GM08714 (cell line): ENCODE results near the gene TNS1.
"Not testable (repeated sequence)": the region's sequence is repeated elsewhere in the genome, so short reads cannot be mapped to it uniquely, and the experiment has no call there.

Experiments
- H3K4me3 ChIP-seq: fragments of 200-500 bp; sonication (Bioruptor generic); 2 replicates; pipeline ENCODE4 v1.5.1; 2014; ENCODE audit warnings: mild to moderate bottlenecking, low read length, inconsistent platforms
- ZNF274 ChIP-seq: IDR thresholded peaks from 2 replicates; pipeline ENCODE4 v1.6.1; 2012; ENCODE audit warnings: mild to moderate bottlenecking, low read depth, low read length

The TNS1 gene

DNA sequence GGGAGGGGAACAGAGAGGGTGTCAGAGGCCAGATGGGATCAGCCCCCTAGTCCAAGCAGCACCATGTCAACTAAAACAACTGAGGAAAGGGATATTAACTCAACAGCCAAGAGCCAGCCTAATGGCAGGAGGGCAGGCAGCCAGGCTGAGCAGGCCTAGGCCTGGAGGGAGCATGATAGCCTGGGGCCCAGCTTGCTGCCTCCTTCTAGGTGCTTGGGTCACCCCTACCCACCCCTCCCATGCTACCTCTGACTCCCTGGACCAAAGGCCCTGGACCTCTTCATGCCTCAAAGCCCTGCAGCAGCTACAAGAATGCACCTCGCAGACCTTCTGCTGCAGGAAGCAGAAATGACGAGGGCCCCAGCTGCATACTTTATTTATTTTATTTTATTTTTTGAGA is 22.1 kb upstream of the TNS1 start:
- TF ChIP-seq ZNF274: no peak
- H3K4me3 ChIP-seq: no peak overlapping the region

DNA sequence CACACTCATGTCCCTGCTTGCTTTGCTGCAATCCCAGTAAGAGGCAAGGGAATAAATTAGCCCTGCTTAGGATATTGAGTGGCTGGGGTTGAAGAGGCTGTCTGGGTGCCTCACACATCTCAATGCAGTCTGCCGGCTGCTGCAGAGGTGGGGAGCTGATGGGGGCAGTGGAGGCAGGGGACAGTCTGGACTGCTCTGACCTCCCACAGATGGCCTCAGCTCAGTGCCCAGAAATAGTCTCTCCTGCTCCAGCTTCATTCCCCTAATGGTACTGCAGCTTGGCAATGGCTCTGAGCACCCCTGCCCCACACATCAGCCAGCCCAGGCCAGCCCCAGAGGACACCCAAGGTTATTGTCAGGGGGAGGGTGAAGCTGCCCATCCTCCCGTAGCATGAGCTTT is 21.5 kb upstream of the TNS1 start:
- H3K4me3 ChIP-seq: no peak overlapping the region
- TF ChIP-seq ZNF274: no peak

DNA sequence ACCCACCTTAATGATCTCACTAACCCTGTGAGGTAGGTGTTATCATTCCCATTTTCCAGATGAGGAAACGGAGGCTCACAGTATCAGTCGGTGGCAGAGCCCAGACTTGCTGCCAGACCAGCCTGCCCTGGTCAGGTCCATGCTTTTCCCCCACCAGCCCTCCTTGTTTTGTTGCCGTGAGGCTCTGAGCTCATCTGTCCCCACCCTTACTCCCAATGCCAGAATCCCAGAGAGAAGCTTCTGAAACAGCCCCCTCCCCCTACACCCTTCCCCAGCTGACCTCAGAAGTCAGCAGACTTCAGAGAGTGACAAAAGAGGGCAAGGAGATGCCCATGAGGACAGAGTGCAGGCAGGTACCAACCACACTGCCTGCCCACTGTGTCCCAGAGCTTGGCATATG is 20.8 kb upstream of the TNS1 start:
- TF ChIP-seq ZNF274: no peak
- no peak overlapping the region for H3K4me3 ChIP-seq

DNA sequence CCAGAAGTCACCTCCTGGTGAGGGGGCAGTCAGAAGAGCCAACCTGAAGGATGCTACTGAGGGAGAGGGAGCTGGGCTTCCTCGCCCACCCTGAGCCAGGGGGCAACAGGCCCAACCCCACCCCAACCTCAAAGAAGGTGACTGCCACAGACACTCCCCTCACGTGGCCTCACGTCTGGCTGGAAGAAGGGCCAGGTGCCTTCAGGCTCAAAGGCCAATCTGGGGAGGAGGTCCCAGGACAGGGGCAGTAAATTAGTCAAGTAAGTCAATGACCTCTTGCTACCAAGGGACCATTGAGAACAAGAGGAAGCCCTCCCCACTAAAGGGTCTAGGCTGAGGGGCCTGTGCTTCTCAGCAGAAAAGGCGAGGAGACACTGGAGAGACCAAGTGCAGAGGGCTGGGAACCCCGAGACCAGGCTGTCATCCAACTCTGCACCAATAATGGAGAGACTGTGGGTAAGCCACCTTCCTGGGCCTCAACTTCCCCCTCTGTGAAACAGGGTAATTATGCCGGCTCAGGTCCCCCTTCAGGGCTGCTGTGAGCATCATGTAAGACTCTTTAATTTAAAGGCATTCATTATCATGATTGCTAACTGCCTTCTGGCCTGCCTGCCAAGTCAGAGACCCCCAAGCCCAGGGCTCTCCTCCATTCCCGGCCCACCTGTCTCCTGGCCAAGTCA is 20.2 kb upstream of the TNS1 start:
- H3K4me3 ChIP-seq: no peak overlapping the region
- TF ChIP-seq ZNF274: no peak

DNA sequence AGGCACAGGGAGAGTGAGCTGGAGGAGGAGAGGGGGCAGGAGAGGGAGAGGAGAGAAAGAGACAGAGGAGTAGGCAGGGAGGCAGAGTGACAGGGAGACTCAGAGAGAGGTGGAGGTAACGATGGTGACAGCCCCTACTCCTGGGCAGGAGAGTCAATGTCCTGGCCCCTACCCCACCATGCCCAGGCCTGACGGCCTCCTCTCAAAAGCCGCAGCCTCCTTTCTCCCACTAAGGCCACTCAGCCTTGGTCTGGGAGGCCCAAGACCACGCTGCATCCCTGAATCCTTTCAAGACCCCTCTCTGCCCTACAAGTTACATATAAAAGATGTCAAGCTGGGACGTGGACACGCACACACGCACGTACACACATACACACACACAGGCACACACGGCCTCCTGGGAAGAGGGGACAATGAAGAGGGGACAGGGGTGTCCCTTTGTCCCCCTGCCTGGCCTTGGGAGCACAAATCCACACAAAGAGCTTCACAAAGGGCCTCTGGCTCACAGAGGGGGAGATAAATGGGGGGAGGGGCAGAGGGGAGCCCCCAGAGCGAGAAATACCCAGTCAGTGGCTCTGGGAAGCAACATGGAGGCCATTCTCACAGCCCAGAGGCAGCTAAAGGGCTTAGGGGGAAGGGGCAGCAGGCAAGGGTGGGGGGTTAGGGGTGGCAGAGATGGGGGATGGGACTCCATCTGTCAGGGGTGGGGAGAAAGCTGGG is 19.5 kb upstream of the TNS1 start:
- no peak overlapping the region for H3K4me3 ChIP-seq
- no peak for TF ChIP-seq ZNF274

DNA sequence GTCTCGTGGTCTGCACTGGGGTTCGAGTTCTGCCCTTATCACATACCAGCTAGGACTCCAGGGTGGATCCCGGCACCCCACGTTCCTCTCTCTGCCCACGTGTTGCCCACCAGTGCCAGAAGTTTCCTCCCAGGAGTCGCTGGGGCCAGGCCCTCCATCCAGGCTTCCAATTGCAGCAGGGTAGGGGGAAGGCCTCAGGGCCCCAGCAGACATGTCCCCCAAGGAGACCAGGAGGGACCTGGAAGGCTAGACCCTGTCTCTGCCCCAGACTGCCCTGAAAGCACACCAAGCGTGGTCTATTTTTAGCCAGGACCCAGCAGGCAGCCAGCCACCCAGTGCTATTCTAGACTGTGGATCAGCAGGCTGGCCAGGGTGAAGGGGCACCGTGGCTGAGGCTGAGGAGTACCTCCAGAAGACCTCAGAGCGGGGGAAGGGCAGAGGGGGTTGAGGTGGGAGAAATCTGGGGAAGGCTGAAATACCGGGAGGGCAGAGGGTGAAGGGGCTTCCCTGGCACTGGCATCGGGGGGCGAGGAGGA is 18.8 kb upstream of the TNS1 start:
- no peak for TF ChIP-seq ZNF274

DNA sequence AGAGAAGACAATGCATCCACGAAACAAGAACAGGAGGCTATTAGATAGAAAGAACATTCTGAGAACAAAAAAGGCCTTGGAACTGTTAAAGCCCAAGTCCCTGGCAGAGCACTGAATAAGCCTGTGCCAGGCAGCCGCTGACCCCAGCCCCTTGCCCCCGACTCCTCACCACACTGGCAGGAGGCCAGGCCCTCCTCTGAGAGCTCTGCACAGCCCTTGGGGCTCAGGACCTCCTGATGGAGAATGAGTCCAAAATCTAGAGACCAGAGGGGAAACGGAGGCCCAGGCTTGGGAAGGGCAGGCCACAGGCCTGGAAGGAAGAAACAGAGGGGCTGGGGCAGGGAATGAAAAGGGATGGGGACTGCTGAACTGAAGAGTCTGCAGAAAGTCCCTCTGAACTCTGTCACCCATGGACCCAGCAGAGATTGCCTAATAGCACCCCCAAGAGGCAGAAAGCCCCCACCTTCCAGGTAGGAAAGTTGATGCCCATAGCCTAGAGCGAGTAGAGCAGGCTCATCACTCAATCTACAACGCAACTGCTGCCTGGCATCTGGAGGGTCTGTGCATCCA is 18.3 kb upstream of the TNS1 start:
- H3K4me3 ChIP-seq: no peak overlapping the region
- TF ChIP-seq ZNF274: no peak

More for the DNA sequence above, 18.8 kb upstream of the TNS1 start:
- H3K4me3 ChIP-seq: no peak overlapping the region

DNA sequence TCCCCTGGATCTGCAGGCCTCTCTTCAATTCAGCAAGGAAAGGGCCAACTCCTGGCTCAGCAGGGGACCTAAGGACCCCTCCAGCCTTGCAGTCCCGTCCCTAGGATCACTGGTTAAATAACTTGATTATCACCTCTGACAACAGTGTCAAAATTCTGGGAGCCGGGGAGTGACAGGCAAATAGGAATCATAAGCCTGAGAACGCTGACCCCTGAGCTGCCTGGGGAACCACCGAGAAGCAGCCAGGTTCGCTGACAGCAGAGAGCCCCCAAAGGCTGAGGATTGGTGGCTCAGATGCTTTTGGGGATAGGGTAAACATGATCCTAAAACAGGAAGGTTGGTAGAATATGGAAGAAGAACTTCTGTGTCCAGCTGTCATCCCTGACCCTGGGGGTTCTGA is 17.5 kb upstream of the TNS1 start:
- H3K4me3 ChIP-seq: no peak overlapping the region
- TF ChIP-seq ZNF274: no peak

DNA sequence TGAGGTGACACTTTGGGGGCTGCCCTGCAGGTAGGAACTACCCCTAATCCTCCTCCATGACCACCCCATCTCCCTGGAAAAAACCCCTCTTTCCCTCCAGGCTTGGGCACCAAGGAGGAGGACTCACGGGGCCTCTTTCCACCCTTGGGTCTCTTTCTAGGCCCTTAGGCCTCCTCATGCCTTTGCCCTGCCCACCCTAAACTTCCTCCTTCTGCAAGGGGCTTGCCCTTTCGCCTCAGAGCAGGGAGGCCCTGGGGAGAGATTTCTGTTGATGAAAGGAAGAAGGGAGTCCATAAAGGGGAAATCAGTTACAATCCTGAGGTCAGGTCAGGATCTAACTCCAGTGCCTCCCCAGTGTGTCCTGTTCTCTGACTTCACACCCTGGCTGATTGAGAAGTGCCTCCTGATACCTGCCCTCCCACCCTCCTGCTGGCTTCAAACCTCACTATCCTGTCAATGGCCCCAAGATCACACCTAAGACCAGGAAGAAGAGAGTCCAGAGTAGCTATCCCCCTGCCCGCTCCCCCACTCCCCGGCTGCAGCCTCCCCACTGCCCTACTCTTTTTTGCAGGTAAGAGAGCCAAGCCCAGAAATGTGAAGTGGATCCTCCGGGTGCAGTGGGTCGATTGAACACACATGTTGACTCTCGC is 16.7 kb upstream of the TNS1 start:
- TF ChIP-seq ZNF274: no peak
- no peak overlapping the region for H3K4me3 ChIP-seq

DNA sequence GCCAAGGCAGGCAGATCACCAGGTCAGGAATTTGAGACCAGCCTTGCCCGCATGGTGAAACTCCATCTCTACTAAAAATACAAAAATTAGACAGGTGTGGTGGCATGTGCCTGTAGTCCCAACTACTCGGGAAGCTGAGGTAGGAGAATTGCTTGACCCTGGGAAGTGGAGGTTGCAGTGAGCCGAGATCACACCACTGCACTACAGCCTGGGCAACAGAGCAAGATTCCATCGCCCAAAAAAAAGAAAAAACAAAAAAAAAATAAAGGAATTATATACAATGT is 16.0 kb upstream of the TNS1 start:
- not testable (repeated sequence) for H3K4me3 ChIP-seq

DNA sequence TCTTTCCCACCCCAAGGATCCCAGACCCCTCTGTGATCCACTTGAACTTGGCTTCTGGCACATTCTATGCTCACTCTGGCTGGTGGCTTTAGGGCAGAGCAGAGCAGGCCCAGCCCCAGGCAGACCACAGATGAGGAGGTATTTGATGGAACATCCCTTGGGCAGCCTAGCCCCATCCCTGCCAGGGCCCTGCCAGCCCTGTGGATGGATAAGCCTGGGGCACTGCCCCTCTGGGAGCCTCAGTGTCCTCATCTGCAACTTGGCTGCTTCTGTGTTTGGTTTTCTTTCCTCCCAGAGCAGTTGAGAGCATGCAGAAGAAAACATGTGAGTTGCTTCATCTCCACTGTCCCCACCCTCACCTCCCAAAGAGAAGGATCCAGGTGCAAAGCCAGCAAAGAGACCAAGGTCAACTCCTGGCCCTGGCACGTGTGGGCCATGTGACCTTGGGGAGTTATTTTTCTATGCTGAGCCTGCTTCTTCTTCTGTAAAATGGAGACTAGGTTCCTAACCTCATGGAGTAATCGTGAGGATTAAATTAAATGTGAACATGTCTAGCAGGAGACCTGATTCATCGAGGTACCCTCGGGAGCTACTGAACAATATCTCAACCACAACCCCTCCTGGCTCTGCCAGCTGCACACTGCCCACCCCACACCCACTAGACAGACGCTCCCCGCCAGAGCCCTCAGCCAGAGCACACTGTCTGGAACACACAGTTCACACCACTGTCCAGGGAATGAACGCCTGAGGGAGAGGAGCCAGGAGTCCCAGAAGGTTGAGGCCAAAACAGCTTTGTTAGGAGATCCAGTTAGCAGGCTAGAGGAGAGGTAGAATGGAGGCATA is 14.6 kb upstream of the TNS1 start:
- no peak for TF ChIP-seq ZNF274

DNA sequence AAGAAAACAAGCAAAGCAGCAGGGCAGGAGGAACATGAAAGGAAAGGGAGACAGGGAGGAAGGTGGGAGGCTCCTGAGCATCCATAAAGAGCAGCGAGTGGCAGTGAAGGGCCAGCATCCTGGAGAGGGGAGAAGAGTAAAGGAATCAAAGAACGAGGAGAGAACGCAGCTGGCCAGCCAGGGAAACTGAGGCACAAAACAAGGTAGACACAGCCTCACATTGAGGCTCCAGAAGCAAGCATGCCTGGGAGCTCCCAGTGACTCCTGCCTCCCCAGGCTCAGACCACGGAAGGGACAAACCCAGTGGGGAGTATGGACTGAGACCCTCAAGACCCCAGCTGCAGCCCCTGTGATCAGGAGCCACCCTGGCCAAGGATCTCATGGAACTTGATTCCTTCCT is 14.0 kb upstream of the TNS1 start:
- TF ChIP-seq ZNF274: no peak
- no peak overlapping the region for H3K4me3 ChIP-seq

More for the DNA sequence above, 14.6 kb upstream of the TNS1 start:
- H3K4me3 ChIP-seq: no peak overlapping the region

DNA sequence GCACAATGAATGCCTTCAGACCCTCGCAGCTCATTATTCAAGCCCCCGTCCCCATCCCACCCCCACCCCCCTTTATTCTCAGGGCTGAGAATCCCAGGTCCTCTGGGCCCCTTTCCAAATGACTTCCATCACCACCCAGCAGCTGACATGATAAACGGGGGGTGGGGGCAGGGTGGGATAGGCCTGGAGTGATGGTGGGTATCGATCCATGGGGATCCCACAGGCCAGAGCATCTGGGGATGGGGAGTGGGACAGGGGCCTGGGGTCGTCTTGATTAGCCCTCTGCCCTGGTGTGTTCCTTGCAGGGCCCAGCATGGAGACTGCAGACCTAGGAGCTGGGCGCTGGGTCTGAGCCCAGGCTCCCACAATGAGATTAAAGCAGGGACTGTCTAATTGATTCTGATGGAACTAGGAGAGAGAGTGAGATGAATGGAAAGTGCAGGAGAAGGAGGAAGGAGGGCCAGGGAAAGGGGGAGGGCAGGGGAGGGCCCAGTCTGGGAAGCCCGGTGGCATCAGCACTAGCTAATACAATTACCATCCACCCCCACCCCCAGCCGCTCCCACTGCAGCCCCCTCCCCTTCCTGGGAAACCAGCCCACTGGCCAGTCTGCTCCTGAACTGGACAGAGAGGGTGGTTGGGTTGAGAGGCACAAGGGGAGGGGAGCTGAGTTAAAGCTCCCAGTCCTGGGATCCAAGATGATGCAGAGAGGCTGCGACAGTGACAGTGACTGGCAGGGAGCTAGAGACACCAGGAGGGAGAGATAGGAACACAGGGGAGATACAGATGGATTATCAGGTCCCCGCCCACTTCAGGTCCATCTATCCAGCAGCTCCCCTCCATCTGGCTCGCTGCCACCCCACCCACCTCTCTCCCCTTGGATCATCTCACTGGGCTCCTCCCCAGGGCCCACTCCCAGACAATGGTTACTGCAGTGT is 13.1 kb upstream of the TNS1 start:
- no peak overlapping the region for H3K4me3 ChIP-seq
- no peak for TF ChIP-seq ZNF274
